GM19463 (cell line): ENCODE measurements around the gene SESN1.
"Not testable (repeated sequence)": the region's sequence is repeated elsewhere in the genome, so short reads cannot be mapped to it uniquely, and the experiment has no call there.

Experiments
- ATAC-seq: cut with Tn5 transposase; IDR thresholded peaks from one replicate; pipeline ENCODE4 v1.9.1; 2021; ENCODE audit warnings: mild to moderate bottlenecking, moderate library complexity; ENCODE audit not compliant: unreplicated experiment

The SESN1 gene

GRCh38 chr6:109095036-109095834, 589 bp upstream of the SESN1 start, which contains the start of gene CEP57L1:
Gene CEP57L1, plus strand, starts transcription at chr6:109095507. Its CDS starts 49,715 bp downstream, at chr6:109145222.
- ATAC-seq: peak; percentile 55

GRCh38 chr6:109093732-109094415, 772 bp downstream of the SESN1 start:
- no peak for ATAC-seq

GRCh38 chr6:109092074-109092473, 2.6 kb downstream of the SESN1 start:
- no peak for ATAC-seq

GRCh38 chr6:109091314-109092024, 3.2 kb downstream of the SESN1 start:
- no peak for ATAC-seq

GRCh38 chr6:109088995-109089394, 5.7 kb downstream of the SESN1 start:
- ATAC-seq: no peak

GRCh38 chr6:109087661-109088264, 6.9 kb downstream of the SESN1 start:
- ATAC-seq: no peak

- ATAC-seq: not testable (repeated sequence)
These were observed 10.5 kb downstream of the SESN1 start for GRCh38 chr6:109084146-109084545.

GRCh38 chr6:109083657-109084056, 11.0 kb downstream of the SESN1 start:
- ATAC-seq: no peak

- no peak for ATAC-seq
These were observed 12.5 kb downstream of the SESN1 start for GRCh38 chr6:109082188-109082577.

GRCh38 chr6:109081516-109082187, 13.0 kb downstream of the SESN1 start:
- ATAC-seq: no peak

GRCh38 chr6:109081026-109081425, 13.6 kb downstream of the SESN1 start:
- no peak for ATAC-seq

- ATAC-seq: no peak
These were observed 14.7 kb downstream of the SESN1 start for GRCh38 chr6:109079981-109080380.

GRCh38 chr6:109076377-109076776, 18.3 kb downstream of the SESN1 start:
- no peak for ATAC-seq

- no peak for ATAC-seq
These were observed 18.7 kb downstream of the SESN1 start for GRCh38 chr6:109075934-109076333.

GRCh38 chr6:109074133-109074415, 20.6 kb downstream of the SESN1 start:
- ATAC-seq: no peak

- ATAC-seq: no peak
These were observed 21.1 kb downstream of the SESN1 start for GRCh38 chr6:109073344-109074132.

- no peak for ATAC-seq
These were observed 23.3 kb downstream of the SESN1 start for GRCh38 chr6:109071125-109071917.

GRCh38 chr6:109069746-109070145, 24.9 kb downstream of the SESN1 start:
- no peak for ATAC-seq

- no peak for ATAC-seq
These were observed 31.8 kb downstream of the SESN1 start for GRCh38 chr6:109062767-109063352.
